GM18951 (cell line): ENCODE data around the gene GALR1.

Source experiments
- POLR2A ChIP-seq: IDR thresholded peaks from 4 replicates; pipeline ENCODE4 v1.6.1; 2011; ENCODE audit warnings: mild to moderate bottlenecking; ENCODE audit not compliant: insufficient read length, insufficient read depth; ENCODE audit errors: extremely low read depth
- in situ Hi-C: fragments of 300-500 bp; cut with MboI; formaldehyde crosslinking; loops from one replicate; pipeline ENCODE4 v1.12.0; 2022; ENCODE audit warnings: low sequenced_read_pairs, mixed read lengths, inconsistent platforms; ENCODE audit not compliant: unreplicated experiment

The GALR1 gene

DNA sequence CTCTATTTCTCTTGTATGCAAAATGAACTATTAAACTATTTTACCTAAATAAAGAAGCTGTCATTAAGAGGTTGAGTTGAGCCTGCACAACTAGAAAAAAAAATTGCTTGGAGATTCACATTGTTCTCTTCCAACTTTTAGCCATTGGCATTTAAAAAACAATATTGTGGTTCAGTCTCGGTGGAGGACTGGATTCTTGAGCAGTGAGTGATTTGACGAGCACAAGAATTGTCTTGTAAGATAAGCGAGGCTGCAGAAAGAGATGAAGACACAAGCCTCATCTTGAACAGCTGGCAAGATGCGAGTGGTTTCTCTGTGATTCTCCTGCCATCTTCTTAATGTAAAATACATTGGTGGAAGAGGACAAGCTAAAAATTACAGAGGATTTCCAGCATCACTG lies 67.0 kb downstream of the GALR1 start:
- in situ Hi-C loops = no loop called here

GRCh38 chr18:77320971-77321559 lies 71.4 kb downstream of the GALR1 start:
- TF ChIP-seq POLR2A = no peak
- in situ Hi-C loops = no loop called here

More for the DNA sequence above, 67.0 kb downstream of the GALR1 start:
- TF ChIP-seq POLR2A = no peak

- in situ Hi-C loops = no loop called here
- no peak for TF ChIP-seq POLR2A
Measured at GRCh38 chr18:77321823-77322805, 72.5 kb downstream of the GALR1 start.

- in situ Hi-C loops = no loop called here
- no peak for TF ChIP-seq POLR2A
Measured at GRCh38 chr18:77323640-77324299, 74.1 kb downstream of the GALR1 start.
